GM19035 (cell line): ENCODE results near the gene NMNAT3.
A peak's percentile ranks its signal among the peaks of the same experiment; 100 is the strongest.
"Not testable (repeated sequence)": the region's sequence is repeated elsewhere in the genome, so short reads cannot be mapped to it uniquely, and the experiment has no call there.

ENCODE experiments used
- ATAC-seq: cut with Tn5 transposase; IDR thresholded peaks from one replicate; pipeline ENCODE4 v1.9.1; 2021; ENCODE audit not compliant: unreplicated experiment

NMNAT3 gene

DNA sequence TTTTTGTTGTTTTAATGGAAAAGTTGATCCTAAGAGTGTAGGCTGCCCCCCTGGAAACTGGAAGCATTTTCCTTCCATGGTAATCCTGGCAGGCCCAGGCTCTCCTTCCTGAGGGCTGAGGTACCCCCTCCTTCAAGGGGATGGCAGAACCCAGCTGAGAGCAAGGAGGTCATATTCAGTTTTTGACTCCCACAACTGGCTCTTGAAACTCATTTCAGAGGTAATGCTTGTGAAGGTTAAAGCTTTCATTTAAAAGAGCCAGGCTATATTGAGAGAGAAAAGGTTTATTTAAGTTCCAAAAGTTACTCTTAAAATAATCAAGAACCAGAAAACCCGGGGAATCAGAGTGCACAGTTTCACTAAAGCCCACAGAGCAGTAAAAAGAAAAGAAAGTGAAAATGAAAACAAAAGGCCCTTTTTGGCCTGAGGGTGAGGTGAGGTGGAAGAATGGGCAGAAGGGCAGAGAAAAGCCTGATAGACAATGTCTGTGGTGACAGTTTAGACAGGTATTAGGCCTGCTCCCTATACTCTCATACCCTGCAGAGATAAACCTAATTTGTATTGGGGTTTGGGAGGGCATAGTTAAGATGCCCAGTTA, 91.3 kb downstream of the NMNAT3 start:
- peak; percentile 92 for ATAC-seq

DNA sequence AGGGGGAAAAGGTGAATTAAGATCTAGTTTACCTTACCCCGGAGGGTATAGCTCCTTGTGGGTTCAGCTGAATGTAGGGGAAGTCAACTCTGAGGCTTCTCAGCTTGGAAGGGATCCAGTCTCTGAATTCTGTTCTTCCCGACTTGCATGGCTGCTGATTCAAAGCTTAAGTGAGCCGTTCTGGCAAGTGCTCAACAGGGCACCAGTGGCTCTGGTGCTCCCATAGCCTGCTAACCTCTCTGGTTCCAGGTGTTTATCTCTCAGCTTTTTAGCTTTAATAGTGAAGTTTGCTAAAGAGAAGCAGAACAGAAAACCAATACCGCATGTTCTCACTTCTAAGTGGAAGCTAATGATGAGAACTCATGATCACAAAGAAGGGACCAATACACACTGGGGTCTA, 92.0 kb downstream of the NMNAT3 start:
- no peak for ATAC-seq

- ATAC-seq: not testable (repeated sequence)
Observed at GRCh38 chr3:139583651-139584050, 94.1 kb downstream of the NMNAT3 start.

DNA sequence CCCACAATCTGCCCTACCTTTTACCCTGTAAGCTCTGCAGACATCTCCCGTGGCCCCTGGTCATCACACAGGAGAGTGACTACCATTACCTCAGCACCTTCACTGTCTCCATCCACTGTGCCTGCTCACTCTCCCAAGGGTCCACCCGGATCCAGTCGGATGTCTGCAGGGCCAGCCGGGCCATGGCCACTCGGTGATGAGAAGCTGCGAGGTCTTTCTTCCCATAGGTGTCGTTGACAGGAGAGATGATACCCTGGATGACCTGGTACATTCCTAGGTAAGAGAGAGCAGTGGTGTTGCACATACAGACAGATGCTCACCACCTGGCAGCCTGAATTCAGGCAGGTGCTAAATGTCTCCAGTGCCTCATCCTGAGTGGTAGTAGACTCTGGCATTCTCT, 99.0 kb downstream of the NMNAT3 start:
- ATAC-seq: no peak

DNA sequence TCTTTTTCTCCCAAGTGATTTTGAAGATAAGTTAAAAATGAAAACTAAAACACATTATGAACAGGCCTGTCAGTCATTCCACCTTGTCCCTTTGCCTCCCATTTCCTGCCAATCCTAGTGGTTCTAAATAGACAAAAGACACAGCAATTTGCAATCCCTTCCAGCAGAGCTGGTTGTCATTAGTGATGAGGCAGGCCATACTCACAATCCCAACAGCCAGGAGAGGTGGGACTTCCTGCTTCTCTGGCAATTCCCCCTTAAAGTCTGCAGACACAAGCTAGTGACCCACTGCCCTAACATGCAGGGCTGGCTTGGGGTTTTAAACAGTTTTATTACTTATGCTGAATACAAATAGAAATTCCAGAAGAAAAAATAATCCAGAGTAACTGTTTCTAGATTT, 99.9 kb downstream of the NMNAT3 start:
- no peak for ATAC-seq

- no peak for ATAC-seq
Observed at GRCh38 chr3:139577346-139577745, 100.4 kb downstream of the NMNAT3 start.

GRCh38 chr3:139574026-139574947, 103.5 kb downstream of the NMNAT3 start:
- no peak for ATAC-seq

- no peak for ATAC-seq
Observed at GRCh38 chr3:139572847-139573672, 104.7 kb downstream of the NMNAT3 start.

DNA sequence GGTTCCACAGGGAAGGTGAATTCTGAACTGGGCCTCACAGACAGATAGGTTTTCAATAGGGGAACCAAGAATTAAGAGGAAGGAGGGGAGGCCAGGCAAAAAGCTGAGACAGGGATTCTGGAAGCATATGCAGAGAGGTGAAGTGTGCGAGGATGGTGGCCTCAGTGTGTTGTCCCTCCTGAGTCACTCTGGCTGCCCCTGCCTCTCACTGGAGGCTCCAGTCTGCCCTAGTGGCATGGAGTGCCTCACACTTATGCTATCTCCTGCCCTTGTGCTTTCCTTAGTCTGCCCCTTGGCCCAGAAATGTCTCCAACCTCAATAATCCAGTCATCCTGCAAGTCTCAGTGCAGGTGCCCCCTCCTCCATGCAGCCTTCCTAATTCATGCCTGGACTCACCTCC, 106.1 kb downstream of the NMNAT3 start:
- no peak for ATAC-seq

DNA sequence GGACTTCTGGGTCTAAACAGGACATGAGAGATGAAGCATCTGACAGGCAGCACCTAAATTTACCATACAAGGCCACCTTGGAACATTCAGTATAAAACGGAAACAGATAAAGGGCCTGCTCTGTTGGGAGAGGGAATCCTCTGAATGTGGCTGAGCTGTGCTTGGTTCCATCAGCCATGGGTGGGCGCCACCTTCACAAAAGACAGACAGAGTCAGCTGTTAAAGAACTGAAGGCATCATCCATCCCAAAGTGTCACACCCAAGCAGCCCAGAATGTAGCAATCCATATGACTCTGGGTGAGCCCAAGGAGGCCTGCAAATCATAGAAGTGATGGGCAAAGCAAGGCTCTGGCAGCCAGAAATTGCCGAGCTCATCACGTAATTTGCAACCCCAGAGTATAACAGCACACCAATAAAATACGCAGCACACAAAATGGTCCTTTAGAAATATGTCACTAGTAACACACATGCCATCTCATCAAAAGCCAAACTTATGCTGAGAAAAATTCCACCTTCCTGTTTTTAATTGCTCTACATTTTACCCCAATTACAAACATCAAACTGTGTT, 113.4 kb downstream of the NMNAT3 start:
- ATAC-seq: no peak

- no peak for ATAC-seq
Observed at GRCh38 chr3:139561959-139562676, 115.7 kb downstream of the NMNAT3 start.

GRCh38 chr3:139561255-139561817, 116.4 kb downstream of the NMNAT3 start:
- no peak for ATAC-seq

- no peak for ATAC-seq
Observed at GRCh38 chr3:139560411-139560810, 117.4 kb downstream of the NMNAT3 start.

- ATAC-seq: no peak
Observed at GRCh38 chr3:139559541-139559940, 118.2 kb downstream of the NMNAT3 start.

- no peak for ATAC-seq
Observed at GRCh38 chr3:139558351-139559266, 119.2 kb downstream of the NMNAT3 start.

DNA sequence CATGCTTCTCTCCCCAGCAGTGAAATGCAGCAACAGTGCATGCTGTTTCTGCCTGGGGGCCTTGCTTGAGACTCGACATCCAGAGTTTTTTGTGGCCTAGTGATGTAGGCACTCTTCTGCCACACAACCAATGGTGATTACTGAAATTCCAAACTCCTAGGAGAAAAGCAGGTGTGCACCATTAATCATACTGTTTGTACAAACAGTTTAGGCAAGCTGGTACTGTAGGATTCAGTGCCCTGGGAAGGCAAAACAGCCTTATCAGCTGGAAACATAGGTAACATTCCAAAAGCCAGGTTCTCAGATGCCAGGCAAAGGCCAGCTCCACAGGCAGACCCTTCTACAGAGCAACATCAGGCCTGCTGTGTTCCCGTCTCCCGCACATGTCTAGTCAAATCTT, 120.7 kb downstream of the NMNAT3 start:
- ATAC-seq: no peak

DNA sequence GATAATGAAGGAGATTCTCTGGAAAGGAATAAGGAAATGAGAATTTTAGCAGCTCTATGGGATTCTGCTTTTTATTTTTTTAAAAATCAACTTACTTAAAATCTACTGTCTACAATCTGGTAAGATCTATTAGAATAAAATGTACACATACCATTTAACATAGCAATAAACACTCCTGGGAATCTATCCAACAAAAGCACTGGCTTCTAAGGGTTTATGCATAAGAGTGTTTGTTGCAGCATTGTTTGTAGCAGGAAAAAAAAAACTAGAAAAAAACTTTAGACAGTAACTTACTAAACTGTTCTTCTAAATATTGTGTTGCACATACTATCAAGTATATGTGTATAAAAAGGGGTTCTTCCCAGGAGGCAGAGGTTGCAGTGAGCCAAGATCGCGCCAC, 122.5 kb downstream of the NMNAT3 start:
- ATAC-seq: no peak

DNA sequence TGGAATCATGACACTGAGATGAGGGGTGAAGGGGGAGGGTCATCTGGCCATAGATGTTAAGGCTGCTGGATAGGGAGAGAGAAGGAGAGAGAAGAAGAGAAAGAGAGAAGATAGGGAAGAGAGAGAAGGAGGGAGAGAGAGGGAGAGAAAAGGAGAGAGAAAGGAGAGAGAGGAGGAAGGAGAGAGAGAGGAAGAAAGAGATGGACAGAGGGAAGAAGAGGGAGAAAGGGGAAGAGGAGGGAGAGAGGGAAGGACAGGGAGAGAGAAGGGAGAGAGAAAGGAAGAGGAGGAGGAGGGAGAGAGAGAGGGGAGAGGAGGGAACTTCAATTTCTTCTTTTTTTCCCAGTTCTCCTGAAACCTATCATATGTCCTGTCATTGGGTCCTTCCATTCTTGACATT, 123.1 kb downstream of the NMNAT3 start:
- no peak for ATAC-seq

DNA sequence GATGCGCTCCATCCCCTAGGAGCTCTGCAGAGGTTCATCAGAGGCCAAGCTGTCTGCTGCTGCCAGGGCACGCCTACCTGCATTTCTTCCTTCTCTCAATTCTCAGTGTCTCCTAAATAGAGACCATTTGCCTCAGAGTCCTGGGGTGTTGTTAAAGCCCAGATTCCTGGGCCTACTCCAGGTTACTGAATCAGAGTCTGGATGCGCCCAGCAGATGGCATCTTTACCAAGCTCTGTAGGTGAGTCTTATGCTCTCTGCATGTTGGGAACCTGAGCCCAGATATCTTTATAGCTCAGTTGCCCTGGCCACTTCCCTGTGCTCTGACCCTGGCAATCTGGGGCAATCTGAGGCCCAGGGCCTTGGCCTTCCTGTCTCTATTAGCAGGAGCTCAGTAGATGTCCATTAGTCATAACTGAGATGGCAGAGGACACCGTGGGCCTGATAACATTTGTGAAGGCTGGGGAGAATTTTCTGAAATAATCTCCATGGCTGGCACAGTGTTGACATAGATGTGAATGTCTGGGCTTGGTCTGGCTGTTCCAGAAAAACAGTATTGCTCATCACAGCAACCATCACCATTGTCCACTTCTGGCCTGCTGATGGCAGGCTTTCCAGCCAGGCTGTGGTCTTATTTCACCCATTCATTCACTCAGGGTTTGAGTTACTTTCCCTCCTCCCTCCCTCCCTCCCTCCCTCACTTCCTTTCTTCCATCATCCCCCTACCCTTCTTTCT, 125.0 kb downstream of the NMNAT3 start:
- no peak for ATAC-seq
